Adipocyte (in vitro differentiated cells): ENCODE data around the gene OR8D4.

Experiments
- DNase-seq: peaks from one replicate; pipeline ENCODE4 v3.0.0-alpha.2; 2015; ENCODE audit warnings: low read depth
- H3K27me3 ChIP-seq: replicated peaks from 2 replicates; pipeline ENCODE4 v1.7.0; 2013; ENCODE audit warnings: mild to moderate bottlenecking, low read length, moderate library complexity; ENCODE audit not compliant: control insufficient read depth, insufficient read depth
- H3K36me3 ChIP-seq: 2 replicates; pipeline ENCODE4 v1.7.0; 2013; ENCODE audit warnings: low read length, mild to moderate bottlenecking, moderate library complexity; ENCODE audit not compliant: control insufficient read depth, insufficient read depth, severe bottlenecking
- H3K4me1 ChIP-seq: 2 replicates; pipeline ENCODE4 v1.7.0; 2013; ENCODE audit warnings: mild to moderate bottlenecking, low read length, moderate library complexity; ENCODE audit not compliant: control insufficient read depth, insufficient read depth
- H3K4me3 ChIP-seq: 2 replicates; pipeline ENCODE4 v1.7.0; 2013; ENCODE audit warnings: mild to moderate bottlenecking, low read length, moderate library complexity
- H3K9ac ChIP-seq: 2 replicates; pipeline ENCODE4 v1.7.0; 2013; ENCODE audit warnings: mild to moderate bottlenecking, low read length, moderate library complexity
- H3K9me3 ChIP-seq: 2 replicates; pipeline ENCODE4 v1.7.0; 2013; ENCODE audit warnings: mild to moderate bottlenecking, low read length, moderate library complexity; ENCODE audit not compliant: control insufficient read depth

The OR8D4 gene

DNA sequence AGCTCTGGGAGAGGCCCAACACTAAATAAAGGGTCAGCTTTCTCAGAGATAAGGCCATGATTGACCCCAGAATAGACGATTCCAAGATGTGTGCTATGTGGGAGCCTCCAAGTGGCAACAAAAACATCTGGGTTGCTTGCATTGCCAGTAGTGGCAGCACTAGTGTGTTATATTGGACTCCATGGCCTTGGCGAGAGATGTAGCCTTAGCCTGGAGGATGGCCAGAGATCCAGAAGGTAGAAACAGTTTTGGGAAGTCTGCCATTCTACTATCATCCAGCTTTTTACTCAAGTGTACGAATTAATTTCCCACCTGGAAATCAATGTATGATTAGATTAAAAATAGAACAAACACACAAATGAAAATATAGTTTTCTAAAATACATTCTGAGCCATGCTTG, 3.0 kb downstream of the OR8D4 start:
- DNase-seq = no peak
- Histone ChIP-seq H3K36me3 (no peaks in the 10 kb centered on the region), H3K27me3 (no peaks in the 10 kb centered on the region), H3K4me3 (no peak overlapping the region), H3K4me1 (no peaks in the 10 kb centered on the region), H3K9ac (no peak overlapping the region), H3K9me3 (no peaks in the 10 kb centered on the region)

DNA sequence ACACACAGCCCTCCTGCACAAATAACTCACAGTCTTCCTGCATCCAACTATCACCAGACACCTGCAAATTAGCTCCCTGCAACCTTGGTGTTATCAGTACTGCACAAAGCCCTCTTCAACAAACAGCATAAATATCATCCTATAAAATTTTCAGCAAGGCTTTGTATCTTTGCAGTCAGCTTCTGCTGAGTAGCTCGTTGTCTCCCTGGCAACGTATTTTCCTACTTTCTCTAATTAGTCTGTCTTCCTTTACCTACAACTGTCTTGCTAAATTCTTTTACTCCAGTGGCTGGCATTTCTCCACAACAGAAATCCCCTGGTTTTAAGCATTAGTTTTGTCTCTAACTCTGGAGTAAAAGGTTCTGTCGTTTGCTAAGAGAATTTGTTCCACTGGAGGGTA, 3.9 kb downstream of the OR8D4 start:
- no peaks in the 10 kb centered on the region for H3K9me3 ChIP-seq
- no peaks in the 10 kb centered on the region for H3K27me3 ChIP-seq
- no peaks in the 10 kb centered on the region for H3K4me1 ChIP-seq
- no peak for DNase-seq
- H3K4me3 ChIP-seq = no peak overlapping the region
- no peaks in the 10 kb centered on the region for H3K36me3 ChIP-seq
- H3K9ac ChIP-seq = no peak overlapping the region

DNA sequence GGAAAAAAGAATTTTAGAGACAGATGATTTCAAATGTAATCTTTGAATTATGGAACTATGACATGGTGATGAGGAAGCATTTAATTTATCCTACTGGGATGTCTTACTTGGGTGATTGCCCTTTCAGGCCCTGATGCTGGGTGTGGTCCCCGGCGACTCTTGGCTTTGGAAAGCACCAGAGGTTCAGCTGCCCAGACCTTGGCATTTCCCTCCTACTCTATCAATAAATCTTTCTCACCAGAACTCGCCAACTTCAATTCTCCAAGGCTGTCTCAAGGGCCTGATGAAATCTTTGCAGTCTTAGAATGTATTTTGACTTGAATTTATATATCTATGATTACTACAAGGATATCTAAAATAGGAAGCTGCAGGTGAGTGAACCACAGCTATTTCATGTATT, 19.0 kb downstream of the OR8D4 start:
- no peaks in the 10 kb centered on the region for H3K27me3 ChIP-seq
- no peaks in the 10 kb centered on the region for H3K36me3 ChIP-seq

DNA sequence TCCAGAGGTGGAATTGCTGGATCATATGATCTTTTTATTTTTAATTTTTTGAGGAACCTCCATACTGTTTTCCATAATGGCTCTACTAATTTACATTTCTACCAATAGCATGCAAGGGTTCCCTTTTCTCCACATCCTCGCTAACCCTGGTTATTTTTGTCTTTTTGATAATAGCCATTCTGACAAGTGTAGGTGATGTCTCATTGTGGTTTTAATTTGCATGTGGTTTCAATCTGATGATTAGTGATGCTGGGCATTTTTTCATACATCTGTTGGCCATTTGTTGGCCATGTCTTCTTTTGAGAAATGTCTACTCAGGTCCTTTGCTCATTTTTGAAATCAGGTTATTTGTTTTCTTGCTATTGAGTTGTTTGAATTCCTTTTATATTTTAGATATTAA, 22.1 kb downstream of the OR8D4 start:
- no peak overlapping the region for H3K4me3 ChIP-seq
- DNase-seq = no peak
- no peaks in the 10 kb centered on the region for H3K36me3 ChIP-seq
- no peak overlapping the region for H3K9ac ChIP-seq
- H3K9me3 ChIP-seq = no peaks in the 10 kb centered on the region
- H3K4me1 ChIP-seq = no peaks in the 10 kb centered on the region
- no peaks in the 10 kb centered on the region for H3K27me3 ChIP-seq

More for the DNA sequence above, 19.0 kb downstream of the OR8D4 start:
- no peak overlapping the region for H3K4me3 ChIP-seq
- no peaks in the 10 kb centered on the region for H3K4me1 ChIP-seq
- H3K9ac ChIP-seq = no peak overlapping the region
- DNase-seq = no peak
- no peaks in the 10 kb centered on the region for H3K9me3 ChIP-seq

DNA sequence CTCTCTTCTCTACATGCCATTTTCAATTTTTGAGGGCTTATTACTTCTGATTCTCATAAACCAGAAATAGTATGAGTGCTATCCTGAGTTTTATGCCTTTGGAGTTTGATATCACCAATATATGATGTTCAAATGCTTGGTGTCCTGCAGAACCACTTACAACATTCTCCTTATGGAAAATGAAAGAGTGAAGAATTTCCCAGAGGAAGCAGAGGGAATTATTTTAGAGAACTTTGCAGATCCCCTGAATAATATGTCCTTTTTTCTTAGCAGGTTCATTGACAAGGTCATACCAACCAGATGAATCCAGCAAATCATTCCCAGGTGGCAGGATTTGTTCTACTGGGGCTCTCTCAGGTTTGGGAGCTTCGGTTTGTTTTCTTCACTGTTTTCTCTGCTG, 37.4 kb downstream of the OR8D4 start, which contains the start of gene OR4D5:
Gene OR4D5 (plus strand): TSS at position 301 of the 400 bp plus-strand sequence. CDS start 0 bp downstream, at position 301.
- no peak for DNase-seq

DNA sequence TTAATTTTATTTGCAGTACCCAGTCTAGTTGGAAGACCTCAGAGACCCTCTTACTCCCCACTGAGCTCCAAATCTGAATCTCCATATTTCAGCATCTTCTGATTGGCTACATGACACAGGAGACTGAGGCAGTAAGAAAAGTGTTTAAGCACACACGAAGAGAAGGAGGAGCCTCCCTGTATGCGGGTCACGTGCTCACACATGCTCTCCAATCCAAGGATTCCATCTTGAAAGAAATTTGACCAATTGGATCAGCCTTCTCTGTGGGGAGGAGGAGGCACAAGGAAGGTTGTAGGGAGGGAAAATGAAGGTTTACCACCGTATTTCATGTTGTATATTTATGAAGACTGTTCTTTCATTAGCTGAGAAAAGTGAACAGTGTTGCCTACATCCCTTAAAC, 40.4 kb downstream of the OR8D4 start:
- H3K9ac ChIP-seq = no peak overlapping the region
- no peak for DNase-seq
- no peaks in the 10 kb centered on the region for H3K27me3 ChIP-seq
- H3K9me3 ChIP-seq = no peaks in the 10 kb centered on the region
- no peak overlapping the region for H3K4me3 ChIP-seq
- H3K4me1 ChIP-seq = no peaks in the 10 kb centered on the region
- H3K36me3 ChIP-seq = no peaks in the 10 kb centered on the region

More for the DNA sequence above, 37.4 kb downstream of the OR8D4 start, which contains the start of gene OR4D5:
- Histone ChIP-seq H3K4me3 (no peak within 1 kb of the TSS), H3K9me3 (no peaks in the 10 kb centered on the region), H3K27me3 (no peaks in the 10 kb centered on the region), H3K9ac (no peak within 1 kb of the TSS), H3K36me3 (no peaks in the 10 kb centered on the region), H3K4me1 (no peaks in the 10 kb centered on the region)

DNA sequence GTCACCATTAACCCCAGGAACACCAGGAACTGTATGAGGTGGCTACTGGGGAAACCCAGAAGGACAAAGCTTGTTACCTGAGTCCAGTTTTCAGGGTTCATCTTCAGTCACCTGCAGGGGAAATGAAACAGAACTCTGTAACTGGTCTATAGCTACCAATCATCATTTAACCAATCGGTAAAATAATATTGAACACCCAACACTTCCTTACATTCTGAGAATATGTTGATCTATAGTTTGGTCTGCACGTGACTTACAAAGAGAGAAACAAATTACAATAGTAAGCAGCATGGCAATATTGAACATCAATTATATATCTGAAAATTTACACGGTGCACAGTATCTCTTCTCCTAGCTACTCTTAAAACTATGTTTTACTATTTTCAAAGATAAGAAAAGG, 41.8 kb downstream of the OR8D4 start, which contains the start of gene OR6T1:
Gene OR6T1 (minus strand): TSS at position 101 of the 400 bp plus-strand sequence. CDS start 0 bp downstream, at position 101.
- Histone ChIP-seq H3K9ac (no peak within 1 kb of the TSS), H3K36me3 (no peaks in the 10 kb centered on the region), H3K4me3 (no peak within 1 kb of the TSS), H3K4me1 (no peaks in the 10 kb centered on the region), H3K9me3 (peaks cover 4% of the 10 kb centered on the region), H3K27me3 (no peaks in the 10 kb centered on the region)
- DNase-seq = no peak

DNA sequence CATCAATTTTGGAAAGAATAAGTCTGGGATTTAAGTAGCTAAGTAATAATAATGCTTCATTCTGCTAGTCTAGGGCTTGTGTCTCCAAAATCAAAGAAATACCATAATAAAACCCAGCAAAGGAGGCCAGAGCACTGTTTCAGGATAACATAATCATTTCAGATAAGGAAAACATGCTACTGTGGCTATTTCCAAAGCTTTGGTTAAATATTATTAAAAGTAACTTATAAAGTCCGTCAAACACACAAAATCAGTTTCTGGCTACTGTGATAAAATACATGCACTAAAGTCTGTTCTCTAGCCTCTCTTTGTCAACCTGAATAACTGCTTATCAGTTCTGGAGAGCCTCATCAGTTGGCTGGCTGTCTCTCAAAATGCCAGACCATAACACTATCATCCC, 43.2 kb downstream of the OR8D4 start:
- DNase-seq = no peak
- H3K4me1 ChIP-seq = no peaks in the 10 kb centered on the region
- H3K9me3 ChIP-seq = peaks cover 4% of the 10 kb centered on the region
- H3K9ac ChIP-seq = no peak overlapping the region
- H3K4me3 ChIP-seq = no peak overlapping the region
- no peaks in the 10 kb centered on the region for H3K27me3 ChIP-seq
- H3K36me3 ChIP-seq = no peaks in the 10 kb centered on the region

DNA sequence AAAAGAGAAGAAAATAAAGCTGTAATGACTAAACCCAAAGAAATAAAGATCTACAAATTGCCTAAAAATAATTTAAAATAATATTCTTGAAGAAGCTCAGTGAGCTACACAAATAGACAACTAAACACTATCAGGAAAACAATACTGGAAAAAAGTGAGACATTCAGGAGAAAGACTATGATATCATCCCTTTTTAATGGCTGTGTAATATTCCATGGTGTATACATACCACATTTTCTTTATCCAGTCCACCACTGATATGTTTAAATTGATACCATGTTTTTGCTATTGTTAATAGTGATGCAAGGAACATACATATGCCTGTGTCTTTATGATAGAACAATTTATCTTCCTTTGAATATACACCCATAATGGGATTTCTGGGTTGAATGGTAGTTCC, 54.8 kb downstream of the OR8D4 start:
- H3K27me3 ChIP-seq = no peaks in the 10 kb centered on the region
- H3K4me3 ChIP-seq = no peak overlapping the region
- no peaks in the 10 kb centered on the region for H3K36me3 ChIP-seq
- H3K9ac ChIP-seq = no peak overlapping the region
- H3K9me3 ChIP-seq = peaks cover 5% of the 10 kb centered on the region
- no peak for DNase-seq
- H3K4me1 ChIP-seq = no peaks in the 10 kb centered on the region
